ENCODE data around the gene RET. TPM values are rescaled to one million over a fixed set of nuclear protein-coding genes. Genes with fewer than 3 reads are reported as not detected.

RET gene
- total RNA-seq, 2 experiments from 2014 or later = 0.22 TPM; not detected in 1

GRCh38 chr10:43040482-43041256, 36.2 kb upstream of the RET start:
- POLR2A ChIA-PET = no interaction called here
- no peak for DNase-seq
- Mint-ChIP-seq H3K27me3 (no peaks in the 10 kb centered on the region), H3K9me3 (no peaks in the 10 kb centered on the region), H3K4me3 (no peak overlapping the region), H3K27ac (no peak overlapping the region), H3K4me1 (no peaks in the 10 kb centered on the region), H3K36me3 (no peaks in the 10 kb centered on the region)
- ATAC-seq (ENCODE audit: low read depth) = no peak

DNA sequence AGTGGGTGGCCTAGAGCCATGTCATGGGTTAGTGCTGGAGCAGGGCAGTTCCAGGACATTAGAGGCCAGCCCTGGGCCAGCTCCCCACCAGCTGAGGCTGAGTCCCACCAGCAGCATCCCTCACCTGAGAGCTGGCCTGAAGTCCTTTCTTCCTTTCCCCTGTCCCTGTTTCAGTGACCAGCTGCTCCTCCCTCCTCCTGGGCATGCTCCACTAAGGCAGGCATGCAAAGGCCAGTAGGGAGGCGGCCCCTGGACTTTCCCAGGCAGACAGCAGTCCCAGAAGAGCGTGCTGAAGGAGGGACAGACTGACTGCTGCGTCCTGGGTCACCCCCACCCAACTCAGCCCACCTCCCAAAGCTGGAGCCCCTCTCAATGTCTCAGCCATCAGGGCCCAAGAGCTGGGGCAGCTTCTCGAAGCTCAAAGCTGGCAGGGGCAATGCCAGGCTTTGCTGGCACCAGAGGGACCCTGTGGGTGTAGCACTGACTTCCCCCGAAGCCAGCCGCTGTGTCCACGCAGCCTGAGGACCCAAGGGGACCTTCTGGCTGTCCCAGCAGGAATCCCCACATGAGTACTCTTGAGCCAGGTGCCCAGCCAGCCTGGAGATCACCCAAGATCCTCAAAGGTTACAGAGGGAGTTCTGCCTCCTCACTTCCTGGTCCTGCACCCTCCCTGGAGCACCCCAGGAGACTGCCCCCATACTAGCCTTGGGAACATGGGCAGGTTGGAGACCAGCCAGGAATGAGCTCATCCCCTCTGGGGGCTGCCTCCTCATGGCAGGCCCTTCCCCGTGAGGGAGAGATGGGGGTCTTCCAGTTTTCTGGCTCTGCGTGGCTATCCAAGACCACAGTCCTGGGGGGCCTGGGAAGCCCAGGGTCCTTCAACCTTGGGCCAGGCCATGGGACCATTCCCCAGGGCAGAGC, 35.2 kb upstream of the RET start:
- Mint-ChIP-seq H3K4me1 (no peaks in the 10 kb centered on the region), H3K27me3 (no peaks in the 10 kb centered on the region), H3K27ac (no peak overlapping the region), H3K36me3 (no peaks in the 10 kb centered on the region), H3K9me3 (no peaks in the 10 kb centered on the region), H3K4me3 (no peak overlapping the region)
- POLR2A ChIA-PET = no interaction called here
- peak; percentile 24 for DNase-seq
- no peak for ATAC-seq (ENCODE audit: low read depth)

- H3K36me3 Mint-ChIP-seq = no peaks in the 10 kb centered on the region
These were observed 34.1 kb upstream of the RET start for GRCh38 chr10:43042503-43043341.

GRCh38 chr10:43043342-43043772, 33.5 kb upstream of the RET start:
- no peak overlapping the region for H3K27ac Mint-ChIP-seq
- H3K9me3 Mint-ChIP-seq = no peaks in the 10 kb centered on the region
- POLR2A ChIA-PET = no interaction called here
- DNase-seq = peak; percentile 10
- no peaks in the 10 kb centered on the region for H3K4me1 Mint-ChIP-seq
- ATAC-seq (ENCODE audit: low read depth) = no peak
- H3K4me3 Mint-ChIP-seq = no peak overlapping the region
- no peaks in the 10 kb centered on the region for H3K36me3 Mint-ChIP-seq
- no peaks in the 10 kb centered on the region for H3K27me3 Mint-ChIP-seq

More at GRCh38 chr10:43042503-43043341, 34.1 kb upstream of the RET start:
- DNase-seq (peak; percentile 22), ATAC-seq (ENCODE audit: low read depth) (no peak)
- Mint-ChIP-seq H3K9me3 (no peaks in the 10 kb centered on the region), H3K27ac (no peak overlapping the region), H3K4me1 (no peaks in the 10 kb centered on the region), H3K4me3 (no peak overlapping the region), H3K27me3 (no peaks in the 10 kb centered on the region)
- POLR2A ChIA-PET = no interaction called here

DNA sequence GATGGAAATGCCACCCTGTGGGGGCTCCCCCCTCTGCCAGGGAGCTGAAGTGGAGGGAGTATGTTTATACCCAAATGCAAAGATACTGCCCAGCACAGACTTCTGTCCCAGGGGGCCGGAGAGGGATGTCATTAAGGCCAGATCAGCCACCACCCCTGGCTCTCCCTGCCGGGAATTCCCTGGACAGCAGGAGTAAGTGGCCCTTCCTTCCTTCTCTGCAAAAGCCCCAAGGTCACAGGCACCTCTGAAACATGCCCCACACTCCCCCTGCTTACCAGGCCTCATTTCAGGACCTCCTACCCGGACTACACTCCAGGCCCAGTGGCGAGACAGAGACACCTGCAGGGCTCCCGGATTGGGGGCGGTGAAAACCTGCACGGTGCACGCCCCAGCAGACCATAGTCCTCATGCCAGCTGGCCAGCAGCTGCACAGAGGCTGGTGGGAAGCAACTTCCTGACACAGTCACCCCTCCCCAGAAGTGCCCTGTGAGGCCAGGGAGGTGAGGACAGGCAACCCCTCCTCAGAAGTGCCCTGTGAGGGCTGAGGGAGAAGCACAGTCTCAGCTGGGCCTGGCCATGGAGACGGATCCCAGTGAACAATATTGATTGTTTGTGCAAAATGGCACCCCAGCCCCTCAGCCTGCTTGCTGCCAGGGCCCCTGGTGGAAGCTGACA, 33.0 kb upstream of the RET start:
- peak; percentile 24 for DNase-seq
- H3K27me3 Mint-ChIP-seq = no peaks in the 10 kb centered on the region
- ATAC-seq (ENCODE audit: low read depth) = no peak
- H3K9me3 Mint-ChIP-seq = no peaks in the 10 kb centered on the region
- H3K36me3 Mint-ChIP-seq = no peaks in the 10 kb centered on the region
- H3K27ac Mint-ChIP-seq = no peak overlapping the region
- POLR2A ChIA-PET = no interaction called here
- no peaks in the 10 kb centered on the region for H3K4me1 Mint-ChIP-seq
- H3K4me3 Mint-ChIP-seq = no peak overlapping the region

DNA sequence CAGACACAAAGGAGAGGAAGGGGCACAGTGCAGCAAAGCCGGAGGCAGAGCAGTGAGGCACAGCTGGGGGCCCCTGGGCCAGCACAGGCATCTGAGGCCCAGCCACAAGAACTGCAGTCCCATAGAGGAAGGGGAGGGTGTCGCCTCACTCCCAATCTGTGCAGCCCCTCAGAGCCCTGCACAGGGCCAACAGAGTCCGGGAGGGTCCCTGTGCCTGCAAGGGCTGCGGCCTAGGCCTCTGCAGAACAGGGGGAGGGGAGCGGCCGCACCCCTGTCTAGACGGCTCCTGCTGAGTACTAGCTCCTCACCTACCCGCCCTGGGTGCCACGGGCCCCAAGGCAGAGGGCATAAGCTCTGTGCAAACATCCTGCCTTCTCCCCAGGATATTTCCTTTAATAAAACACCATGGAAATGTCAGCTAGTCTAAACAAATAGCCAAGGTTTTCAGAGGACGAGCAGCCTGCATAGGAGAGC, 32.4 kb upstream of the RET start:
- Mint-ChIP-seq H3K4me3 (no peak overlapping the region), H3K36me3 (no peaks in the 10 kb centered on the region), H3K27ac (no peak overlapping the region), H3K4me1 (no peaks in the 10 kb centered on the region), H3K9me3 (no peaks in the 10 kb centered on the region), H3K27me3 (no peaks in the 10 kb centered on the region)
- ATAC-seq (ENCODE audit: low read depth) = no peak
- POLR2A ChIA-PET = no interaction called here
- no peak for DNase-seq

DNA sequence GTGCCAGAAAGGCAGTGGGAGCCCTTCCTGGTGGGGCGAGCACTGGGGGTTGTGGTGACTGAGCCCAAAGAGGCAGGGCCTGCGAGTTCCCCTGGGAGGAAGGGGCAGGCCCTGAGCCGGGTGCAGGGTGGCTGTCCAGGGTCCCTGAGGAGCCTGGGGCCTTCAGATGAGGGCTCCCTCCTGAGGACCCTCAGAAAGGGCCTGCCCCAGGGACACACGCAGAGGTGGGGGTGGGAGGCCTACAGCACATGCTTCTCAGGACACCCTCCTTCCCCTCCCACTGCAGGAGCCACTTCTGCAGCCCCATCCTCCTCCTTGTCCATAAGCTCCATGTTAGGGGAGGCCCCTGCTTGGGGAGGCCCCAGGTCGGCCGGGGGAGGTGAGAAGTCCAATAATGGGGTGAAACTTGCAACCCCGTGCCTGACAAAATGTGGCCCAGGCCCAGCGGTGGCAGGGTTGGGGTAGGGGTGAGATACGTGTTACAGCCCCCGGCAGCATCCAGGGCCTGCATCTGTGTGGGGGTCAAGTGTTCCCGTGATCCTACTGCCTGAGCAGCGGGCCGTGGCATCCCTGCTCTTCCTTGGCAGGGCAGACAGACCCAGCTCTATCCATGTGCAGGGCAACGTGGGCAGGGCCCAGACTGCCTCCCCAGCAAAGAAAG, 31.8 kb upstream of the RET start:
- Mint-ChIP-seq H3K27me3 (peaks cover 3% of the 10 kb centered on the region), H3K36me3 (no peaks in the 10 kb centered on the region), H3K9me3 (no peaks in the 10 kb centered on the region), H3K4me1 (no peaks in the 10 kb centered on the region), H3K4me3 (no peak overlapping the region), H3K27ac (no peak overlapping the region)
- peak; percentile 15 for DNase-seq
- no peak for ATAC-seq (ENCODE audit: low read depth)
- POLR2A ChIA-PET = no interaction called here

DNA sequence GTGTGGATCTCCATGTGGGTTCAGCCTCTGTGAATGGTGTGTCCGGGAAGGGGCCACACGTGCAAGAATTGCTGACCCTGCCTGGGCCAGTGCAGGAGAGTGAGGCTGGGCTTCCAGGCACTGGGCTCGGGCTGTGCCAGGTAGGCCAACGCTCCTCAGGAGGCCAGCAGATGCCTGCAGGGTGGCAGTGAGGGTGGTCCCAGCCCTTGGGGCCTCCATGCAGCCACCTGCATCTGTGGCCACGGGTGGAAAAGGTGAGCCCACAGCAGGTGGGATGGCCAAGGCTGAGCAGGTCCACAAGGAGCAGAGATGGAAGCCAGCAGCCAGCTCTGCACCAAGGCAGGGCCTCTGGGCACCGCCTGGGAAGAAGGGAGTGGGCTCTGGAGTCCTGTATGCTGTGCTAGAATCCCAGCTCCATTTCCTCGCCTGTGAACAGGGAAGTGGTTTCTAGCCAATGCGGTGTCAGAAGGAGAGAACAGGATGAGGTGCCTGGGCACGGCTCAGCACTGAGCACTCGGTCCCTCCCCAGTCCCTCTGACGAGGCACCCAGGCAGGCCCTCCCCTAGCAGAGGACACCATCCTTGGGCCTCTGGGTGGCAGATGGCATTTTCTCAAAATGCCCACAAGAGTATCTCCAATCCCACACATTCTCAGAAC, 31.1 kb upstream of the RET start:
- peaks cover 7% of the 10 kb centered on the region for H3K27me3 Mint-ChIP-seq
- H3K4me3 Mint-ChIP-seq = no peak overlapping the region
- no peaks in the 10 kb centered on the region for H3K9me3 Mint-ChIP-seq
- no peaks in the 10 kb centered on the region for H3K4me1 Mint-ChIP-seq
- peak; percentile 20 for DNase-seq
- H3K27ac Mint-ChIP-seq = no peak overlapping the region
- POLR2A ChIA-PET = no interaction called here
- no peaks in the 10 kb centered on the region for H3K36me3 Mint-ChIP-seq
- ATAC-seq (ENCODE audit: low read depth) = no peak

- peak; percentile 12 for DNase-seq
These were observed 30.4 kb upstream of the RET start for GRCh38 chr10:43046288-43046991.

GRCh38 chr10:43047288-43047970, 29.4 kb upstream of the RET start:
- POLR2A ChIA-PET = no interaction called here
- Mint-ChIP-seq H3K9me3 (no peaks in the 10 kb centered on the region), H3K27ac (no peak overlapping the region), H3K27me3 (peaks cover 12% of the 10 kb centered on the region), H3K36me3 (no peaks in the 10 kb centered on the region), H3K4me1 (no peaks in the 10 kb centered on the region), H3K4me3 (no peak overlapping the region)
- ATAC-seq (ENCODE audit: low read depth) (no peak), DNase-seq (peak; percentile 6)

More at GRCh38 chr10:43046288-43046991, 30.4 kb upstream of the RET start:
- Mint-ChIP-seq H3K27ac (no peak overlapping the region), H3K9me3 (no peaks in the 10 kb centered on the region), H3K4me3 (no peak overlapping the region), H3K36me3 (no peaks in the 10 kb centered on the region), H3K27me3 (peaks cover 9% of the 10 kb centered on the region), H3K4me1 (no peaks in the 10 kb centered on the region)
- ATAC-seq (ENCODE audit: low read depth) = no peak
- POLR2A ChIA-PET = no interaction called here

- Mint-ChIP-seq H3K27me3 (peaks cover 13% of the 10 kb centered on the region), H3K36me3 (no peaks in the 10 kb centered on the region), H3K9me3 (no peaks in the 10 kb centered on the region), H3K4me1 (no peaks in the 10 kb centered on the region), H3K27ac (no peak overlapping the region), H3K4me3 (no peak overlapping the region)
- ATAC-seq (ENCODE audit: low read depth) = no peak
- POLR2A ChIA-PET = no interaction called here
- peak; percentile 11 for DNase-seq
These were observed 28.4 kb upstream of the RET start for GRCh38 chr10:43048301-43049051.
